Measurements from ENCODE around the gene TPI1. TPM values are rescaled to one million over a fixed set of nuclear protein-coding genes. Genes with fewer than 3 reads are reported as not detected.

The TPI1 gene
- total RNA-seq, 1 donor from 2014 or later = 722 TPM

- no peak overlapping the region for H3K9ac ChIP-seq (ENCODE audit: low read length)
- no peak for FAIRE-seq
- H3K9me3 Mint-ChIP-seq (ENCODE audit: unreplicated experiment) = no peaks in the 10 kb centered on the region
- DNase-seq (ENCODE audit: low read depth) = no peak
- peaks cover 12% of the 10 kb centered on the region for H3K4me1 ChIP-seq (ENCODE audit: insufficient read depth, low read length)
- peaks cover 8% of the 10 kb centered on the region for H3K27me3 Mint-ChIP-seq (ENCODE audit: low read depth, unreplicated experiment)
- H3K36me3 Mint-ChIP-seq (ENCODE audit: low read depth, unreplicated experiment) = peaks cover 4% of the 10 kb centered on the region
- no peak overlapping the region for H3K4me3 ChIP-seq (ENCODE audit: insufficient read depth, low read depth, low read length)
- TF ChIP-seq EZH2 (IDR thresholded peaks at IDR 0.05; ENCODE audit: insufficient read depth, low read length) (no peak), CTCF (IDR thresholded peaks at IDR 0.05; ENCODE audit: insufficient read depth, low read depth, low read length) (no peak)
- H2AFZ ChIP-seq (ENCODE audit: low read depth, low read length) = no peak overlapping the region
- H3K27ac ChIP-seq (ENCODE audit: low read depth, low read length) = no peak overlapping the region
- H3K4me2 ChIP-seq (ENCODE audit: low read length) = no peak overlapping the region
- H3K4me3 Mint-ChIP-seq (ENCODE audit: unreplicated experiment) = no peak overlapping the region
- no peaks in the 10 kb centered on the region for H4K20me1 ChIP-seq (ENCODE audit: insufficient read depth, low read length)
- H3K36me3 ChIP-seq (ENCODE audit: insufficient read depth, low read length) = no peaks in the 10 kb centered on the region
- no peak overlapping the region for H3K27ac Mint-ChIP-seq (ENCODE audit: unreplicated experiment)
- H3K9me3 ChIP-seq (ENCODE audit: insufficient read depth, low read depth, low read length) = no peaks in the 10 kb centered on the region
- H3K27me3 ChIP-seq (ENCODE audit: insufficient read depth, low read length) = no peaks in the 10 kb centered on the region
- no peaks in the 10 kb centered on the region for H3K79me2 ChIP-seq (ENCODE audit: insufficient read depth, low read length)
- peaks cover 24% of the 10 kb centered on the region for H3K4me1 Mint-ChIP-seq (ENCODE audit: low read depth, unreplicated experiment)
Measured at GRCh38 chr12:6820166-6820565, 47.2 kb upstream of the TPI1 start.

DNA sequence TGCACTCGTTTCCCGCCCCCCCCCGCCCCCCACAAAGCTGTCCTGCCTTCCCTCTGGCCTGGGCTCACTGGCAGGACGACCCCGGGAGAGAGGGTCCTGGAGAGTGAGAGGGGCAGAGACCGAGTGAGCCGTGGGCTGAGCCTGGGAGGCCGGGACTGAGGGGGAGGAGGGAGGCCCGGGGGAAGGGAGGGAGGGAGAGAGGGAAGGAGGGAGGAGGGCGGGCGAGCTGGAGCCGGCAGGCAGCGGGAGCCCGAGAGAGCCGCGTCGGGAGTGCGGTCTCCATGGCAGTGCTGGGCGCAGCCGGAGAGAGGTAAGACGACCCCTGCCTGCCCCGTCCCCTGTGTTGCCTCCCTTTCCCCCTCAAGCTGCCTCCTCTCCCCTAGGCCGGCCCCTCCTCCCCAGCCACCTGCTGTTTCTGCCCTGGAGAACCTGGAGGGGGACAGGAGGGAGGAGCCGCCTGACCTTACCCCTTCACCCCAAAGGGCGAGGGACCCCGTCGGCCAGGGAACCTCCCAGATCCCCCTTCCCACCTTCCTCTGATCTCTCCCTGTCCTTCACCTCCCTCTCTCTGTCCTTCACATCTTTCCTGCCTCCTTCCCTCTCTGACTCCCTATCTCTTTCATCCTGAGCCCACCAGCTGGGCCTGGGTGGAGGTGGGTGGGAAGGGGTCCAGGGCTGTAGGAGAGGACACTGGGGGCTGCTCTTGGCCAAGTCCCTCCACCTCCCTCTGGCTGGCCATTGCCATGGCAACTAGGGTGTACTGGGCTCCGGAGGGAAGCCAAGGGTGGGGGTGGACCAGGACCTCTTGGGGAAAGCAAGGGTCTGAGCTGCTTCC is 45.5 kb upstream of the TPI1 start, which contains the start of gene GPR162:
TSS of gene GPR162 (plus strand) at position 231 of the 835 bp plus-strand sequence. CDS start 2,078 bp downstream, outside the sequence.
- TF ChIP-seq EZH2 (IDR thresholded peaks at IDR 0.05; ENCODE audit: insufficient read depth, low read length) (no peak), CTCF (IDR thresholded peaks at IDR 0.05; ENCODE audit: insufficient read depth, low read depth, low read length) (no peak)
- H3K4me2 ChIP-seq (ENCODE audit: low read length) = peak within 1 kb of the TSS; percentile 88
- no peaks in the 10 kb centered on the region for H4K20me1 ChIP-seq (ENCODE audit: insufficient read depth, low read length)
- H3K27me3 Mint-ChIP-seq (ENCODE audit: low read depth, unreplicated experiment) = no peaks in the 10 kb centered on the region
- H3K79me2 ChIP-seq (ENCODE audit: insufficient read depth, low read length) = no peaks in the 10 kb centered on the region
- H3K4me3 Mint-ChIP-seq (ENCODE audit: unreplicated experiment) = peak within 1 kb of the TSS; percentile 79
- peaks cover 27% of the 10 kb centered on the region for H3K4me1 Mint-ChIP-seq (ENCODE audit: low read depth, unreplicated experiment)
- H3K9ac ChIP-seq (ENCODE audit: low read length) = peak within 1 kb of the TSS; percentile 59
- H3K27ac ChIP-seq (ENCODE audit: low read depth, low read length) = no peak within 1 kb of the TSS
- H3K27me3 ChIP-seq (ENCODE audit: insufficient read depth, low read length) = no peaks in the 10 kb centered on the region
- peak within 1 kb of the TSS; percentile 23 for H3K27ac Mint-ChIP-seq (ENCODE audit: unreplicated experiment)
- no peaks in the 10 kb centered on the region for H3K9me3 Mint-ChIP-seq (ENCODE audit: unreplicated experiment)
- peak within 1 kb of the TSS; percentile 51 for H3K4me3 ChIP-seq (ENCODE audit: insufficient read depth, low read depth, low read length)
- peak within 1 kb of the TSS; percentile 56 for H2AFZ ChIP-seq (ENCODE audit: low read depth, low read length)
- DNase-seq (ENCODE audit: low read depth) (peak; percentile 37), FAIRE-seq (no peak)
- H3K4me1 ChIP-seq (ENCODE audit: insufficient read depth, low read length) = peaks cover 15% of the 10 kb centered on the region
- H3K36me3 ChIP-seq (ENCODE audit: insufficient read depth, low read length) = no peaks in the 10 kb centered on the region
- H3K36me3 Mint-ChIP-seq (ENCODE audit: low read depth, unreplicated experiment) = peaks cover 4% of the 10 kb centered on the region
- H3K9me3 ChIP-seq (ENCODE audit: insufficient read depth, low read depth, low read length) = no peaks in the 10 kb centered on the region

Data from astrocyte (in vitro differentiated cells and primary cell).